ENCODE data around the gene GSTA5.
"Not testable (repeated sequence)": the region's sequence is repeated elsewhere in the genome, so short reads cannot be mapped to it uniquely, and the experiment has no call there.

GSTA5 gene

GRCh38 chr6:52840763-52841585 is at the start of gene GSTA5:
Gene GSTA5, minus strand, starts transcription at chr6:52840813.
- no peak for DNase-seq

- DNase-seq = no peak
Measured at GRCh38 chr6:52890018-52890417, 49.4 kb upstream of the GSTA5 start.

- no peak for DNase-seq
Measured at GRCh38 chr6:52887910-52888524, 47.4 kb upstream of the GSTA5 start.

- DNase-seq = peak; percentile 52
Measured at GRCh38 chr6:52881996-52882841, 41.6 kb upstream of the GSTA5 start.

GRCh38 chr6:52881662-52881995 is 41.0 kb upstream of the GSTA5 start:
- DNase-seq = no peak

- no peak for DNase-seq
Measured at GRCh38 chr6:52877786-52878185, 37.2 kb upstream of the GSTA5 start.

GRCh38 chr6:52877168-52877567 is 36.6 kb upstream of the GSTA5 start:
- DNase-seq = no peak

- DNase-seq = no peak
Measured at GRCh38 chr6:52876056-52876787, 35.6 kb upstream of the GSTA5 start.

GRCh38 chr6:52872031-52872430 is 31.4 kb upstream of the GSTA5 start:
- no peak for DNase-seq

- DNase-seq = no peak
Measured at GRCh38 chr6:52871621-52872020, 31.0 kb upstream of the GSTA5 start.

GRCh38 chr6:52870335-52871091 is 29.9 kb upstream of the GSTA5 start:
- not testable (repeated sequence) for DNase-seq

GRCh38 chr6:52868899-52869298 is 28.3 kb upstream of the GSTA5 start:
- not testable (repeated sequence) for DNase-seq

GRCh38 chr6:52868240-52868639 is 27.6 kb upstream of the GSTA5 start:
- no peak for DNase-seq

- not testable (repeated sequence) for DNase-seq
Measured at GRCh38 chr6:52861151-52861550, 20.5 kb upstream of the GSTA5 start.

GRCh38 chr6:52858416-52858815 is 17.8 kb upstream of the GSTA5 start:
- DNase-seq = no peak

- DNase-seq = not testable (repeated sequence)
Measured at GRCh38 chr6:52856137-52856536, 15.5 kb upstream of the GSTA5 start.

GRCh38 chr6:52849137-52849536 is 8.5 kb upstream of the GSTA5 start:
- DNase-seq = no peak

GRCh38 chr6:52846002-52846401 is 5.4 kb upstream of the GSTA5 start:
- DNase-seq = no peak

GRCh38 chr6:52843605-52844004 is 3.0 kb upstream of the GSTA5 start:
- DNase-seq = no peak

- DNase-seq = peak; percentile 18
Measured at GRCh38 chr6:52839124-52840055, 1.2 kb downstream of the GSTA5 start.

- no peak for DNase-seq
Measured at GRCh38 chr6:52834481-52834880, 6.1 kb downstream of the GSTA5 start.
